ENCODE data around the gene DENND4C. TPM values are rescaled to one million over a fixed set of nuclear protein-coding genes. Genes with fewer than 3 reads are reported as not detected.

Gene DENND4C
- total RNA-seq, 1 donor from 2014 or later: 41.5 TPM

DNA sequence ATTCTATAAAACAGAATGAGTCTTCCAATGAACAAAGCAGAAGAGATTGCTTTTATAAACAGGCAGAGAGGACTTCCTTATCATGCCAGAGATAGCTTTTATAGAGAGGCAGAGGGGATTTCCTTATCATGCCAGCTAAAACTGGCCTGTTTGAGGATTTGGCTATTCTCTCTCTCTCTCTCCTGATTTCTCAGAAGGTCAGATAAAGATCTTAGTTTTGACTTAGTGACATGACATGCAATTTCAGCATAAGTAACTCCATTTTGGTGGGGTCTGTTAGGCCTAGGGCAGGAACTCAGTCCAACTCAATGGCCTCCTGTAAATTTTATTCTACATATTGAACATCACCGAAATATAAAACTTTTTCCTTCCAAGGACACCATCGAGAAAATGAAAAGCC lies 31.5 kb upstream of the DENND4C start:
- TF ChIP-seq, protein P1, sequence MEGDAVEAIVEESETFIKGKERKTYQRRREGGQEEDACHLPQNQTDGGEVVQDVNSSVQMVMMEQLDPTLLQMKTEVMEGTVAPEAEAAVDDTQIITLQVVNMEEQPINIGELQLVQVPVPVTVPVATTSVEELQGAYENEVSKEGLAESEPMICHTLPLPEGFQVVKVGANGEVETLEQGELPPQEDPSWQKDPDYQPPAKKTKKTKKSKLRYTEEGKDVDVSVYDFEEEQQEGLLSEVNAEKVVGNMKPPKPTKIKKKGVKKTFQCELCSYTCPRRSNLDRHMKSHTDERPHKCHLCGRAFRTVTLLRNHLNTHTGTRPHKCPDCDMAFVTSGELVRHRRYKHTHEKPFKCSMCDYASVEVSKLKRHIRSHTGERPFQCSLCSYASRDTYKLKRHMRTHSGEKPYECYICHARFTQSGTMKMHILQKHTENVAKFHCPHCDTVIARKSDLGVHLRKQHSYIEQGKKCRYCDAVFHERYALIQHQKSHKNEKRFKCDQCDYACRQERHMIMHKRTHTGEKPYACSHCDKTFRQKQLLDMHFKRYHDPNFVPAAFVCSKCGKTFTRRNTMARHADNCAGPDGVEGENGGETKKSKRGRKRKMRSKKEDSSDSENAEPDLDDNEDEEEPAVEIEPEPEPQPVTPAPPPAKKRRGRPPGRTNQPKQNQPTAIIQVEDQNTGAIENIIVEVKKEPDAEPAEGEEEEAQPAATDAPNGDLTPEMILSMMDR (IDR thresholded peaks at IDR 0.05): no peak
- H3K4me1 ChIP-seq: no peaks in the 10 kb centered on the region
- intact Hi-C loops (cut with DNase I): no loop called here
- no peaks in the 10 kb centered on the region for H3K36me3 ChIP-seq
- no peak for DNase-seq (ENCODE audit: low spot score in 2 of 2)
- no peak overlapping the region for H3K4me3 ChIP-seq
- no peaks in the 10 kb centered on the region for H3K27me3 ChIP-seq
- H3K27ac ChIP-seq: no peak overlapping the region
- no peaks in the 10 kb centered on the region for H3K9me3 ChIP-seq

DNA sequence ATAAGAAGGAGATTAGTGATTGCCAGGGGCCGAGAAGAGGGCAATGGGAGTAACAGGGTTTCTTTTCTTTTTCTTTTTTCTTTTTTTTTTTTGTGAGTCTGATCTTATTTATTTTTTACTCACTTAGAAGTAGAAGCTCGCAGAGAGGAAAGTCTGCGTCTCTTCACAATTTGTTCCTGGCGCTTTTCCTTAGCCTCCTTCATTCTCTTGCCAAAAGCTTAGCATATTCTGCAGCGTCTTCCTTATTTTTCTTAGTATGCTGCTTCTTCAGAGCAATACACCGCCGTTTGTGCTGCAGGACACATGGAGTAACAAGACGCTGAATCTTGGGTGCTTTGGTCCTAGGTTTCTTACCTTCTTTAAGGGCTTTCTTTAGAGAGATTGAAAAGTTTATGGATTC lies 30.3 kb upstream of the DENND4C start:
- intact Hi-C loops (cut with DNase I): no loop called here
- no peak overlapping the region for H3K27ac ChIP-seq
- H3K4me3 ChIP-seq: no peak overlapping the region

DNA sequence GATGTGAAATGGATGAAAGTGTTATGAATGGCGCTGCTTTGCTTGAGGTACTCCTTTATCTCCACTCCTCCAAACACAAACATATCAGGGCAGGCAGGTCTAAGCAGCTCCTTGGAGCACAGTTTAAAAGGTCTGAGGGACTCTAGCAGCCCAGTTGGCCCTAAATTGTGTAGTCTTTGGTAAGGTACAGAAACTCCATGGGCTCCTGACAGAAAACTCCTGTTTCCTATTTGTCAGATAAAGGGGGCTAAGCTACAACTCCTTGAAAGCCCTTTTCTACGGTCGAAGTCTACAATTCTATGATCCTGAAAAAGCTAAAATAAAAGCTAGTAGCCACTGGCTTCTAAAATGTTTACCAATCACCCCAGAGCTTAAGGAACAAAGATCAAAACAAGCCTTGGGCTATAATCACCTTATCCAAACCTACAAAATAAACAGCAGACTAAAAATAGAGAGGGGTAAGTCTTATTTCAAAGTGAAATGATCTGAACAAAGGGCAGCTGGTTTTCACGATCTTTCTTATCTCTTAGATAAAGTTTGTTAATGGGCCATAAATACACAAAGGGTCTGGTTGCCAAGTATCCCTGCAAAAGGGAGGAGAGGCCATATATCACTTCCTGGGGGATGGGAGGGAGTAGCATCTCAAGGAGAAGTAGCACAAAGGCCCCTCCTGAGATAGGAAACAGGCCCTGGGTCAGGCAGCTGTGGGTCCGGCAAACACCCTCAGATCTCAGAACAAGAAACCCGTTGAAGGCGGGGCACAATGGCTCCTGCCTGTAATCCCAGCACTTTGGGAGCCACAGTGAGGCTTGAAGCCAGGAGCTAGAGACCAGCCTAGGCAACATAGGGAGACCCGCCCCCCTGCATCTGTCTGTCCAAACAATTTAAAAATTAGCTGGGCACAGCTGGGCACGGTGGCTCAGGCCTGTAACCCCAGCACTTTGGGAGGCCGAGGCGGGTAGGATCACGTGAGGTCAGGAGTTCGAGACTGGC lies 28.3 kb upstream of the DENND4C start:
- TF ChIP-seq, protein P1 (IDR thresholded peaks at IDR 0.05): no peak
- no peaks in the 10 kb centered on the region for H3K4me1 ChIP-seq
- no peak overlapping the region for H3K27ac ChIP-seq
- no peak overlapping the region for H3K4me3 ChIP-seq
- no peaks in the 10 kb centered on the region for H3K36me3 ChIP-seq
- no peaks in the 10 kb centered on the region for H3K9me3 ChIP-seq
- no peak for DNase-seq (ENCODE audit: low spot score in 2 of 2)
- H3K27me3 ChIP-seq: no peaks in the 10 kb centered on the region
- intact Hi-C loops (cut with DNase I): no loop called here

More for the DNA sequence above, 30.3 kb upstream of the DENND4C start:
- H3K4me1 ChIP-seq: no peaks in the 10 kb centered on the region
- H3K27me3 ChIP-seq: no peaks in the 10 kb centered on the region
- H3K9me3 ChIP-seq: no peaks in the 10 kb centered on the region
- no peak for DNase-seq (ENCODE audit: low spot score in 2 of 2)
- no peaks in the 10 kb centered on the region for H3K36me3 ChIP-seq
- TF ChIP-seq, protein P1 (IDR thresholded peaks at IDR 0.05): no peak

DNA sequence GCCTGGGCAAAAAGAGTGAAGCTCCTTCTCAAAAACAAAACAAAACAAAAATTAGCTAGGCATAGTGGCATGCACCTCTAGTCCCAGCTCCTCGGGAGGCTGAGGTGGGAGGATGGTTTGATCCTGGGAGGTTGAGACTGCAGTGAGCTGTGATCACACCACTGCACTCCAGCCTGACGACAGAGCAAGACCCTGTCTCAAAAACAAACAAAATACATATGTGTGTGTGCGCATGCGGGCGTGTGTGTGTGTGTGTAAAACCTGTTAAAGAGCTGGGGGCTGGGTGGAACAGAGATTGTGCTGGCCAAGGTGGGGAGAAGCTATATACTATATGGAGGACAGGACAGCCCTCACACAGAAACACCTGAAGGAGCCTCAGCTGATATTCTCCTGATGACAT lies 27.4 kb upstream of the DENND4C start:
- intact Hi-C loops (cut with DNase I): no loop called here
- Histone ChIP-seq H3K27ac (no peak overlapping the region), H3K4me1 (no peaks in the 10 kb centered on the region), H3K4me3 (no peak overlapping the region), H3K9me3 (no peaks in the 10 kb centered on the region), H3K27me3 (no peaks in the 10 kb centered on the region), H3K36me3 (no peaks in the 10 kb centered on the region)
- TF ChIP-seq, protein P1 (IDR thresholded peaks at IDR 0.05): no peak
- DNase-seq (ENCODE audit: low spot score in 2 of 2): no peak

DNA sequence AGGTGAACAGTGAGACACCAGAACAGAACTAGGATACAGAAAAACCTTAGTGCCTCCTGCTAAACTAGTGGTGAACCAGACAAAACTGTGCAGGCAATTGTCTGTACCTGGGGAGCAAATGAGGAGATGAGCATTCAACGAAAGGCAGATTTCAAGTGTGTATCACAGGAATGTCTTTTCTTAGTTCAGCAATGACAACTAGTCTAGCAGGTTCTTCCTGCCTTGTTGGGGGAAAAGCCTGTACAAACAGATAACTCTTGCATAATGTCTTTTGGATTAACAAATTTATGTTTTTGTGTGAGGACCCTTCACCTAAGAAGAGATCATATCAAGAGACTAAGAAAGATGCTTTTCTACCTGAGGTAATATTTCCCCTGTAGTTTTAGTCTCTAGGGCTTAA lies 21.8 kb upstream of the DENND4C start:
- no peaks in the 10 kb centered on the region for H3K27me3 ChIP-seq
- no peak for DNase-seq (ENCODE audit: low spot score in 2 of 2)
- intact Hi-C loops (cut with DNase I): no loop called here
- H3K9me3 ChIP-seq: no peaks in the 10 kb centered on the region
- H3K36me3 ChIP-seq: no peaks in the 10 kb centered on the region
- H3K27ac ChIP-seq: no peak overlapping the region
- TF ChIP-seq, protein P1 (IDR thresholded peaks at IDR 0.05): no peak
- H3K4me3 ChIP-seq: no peak overlapping the region
- H3K4me1 ChIP-seq: no peaks in the 10 kb centered on the region

Data from ascending aorta (tissue), 2 donors.